ENCODE data around the gene OSTM1.

OSTM1 gene

DNA sequence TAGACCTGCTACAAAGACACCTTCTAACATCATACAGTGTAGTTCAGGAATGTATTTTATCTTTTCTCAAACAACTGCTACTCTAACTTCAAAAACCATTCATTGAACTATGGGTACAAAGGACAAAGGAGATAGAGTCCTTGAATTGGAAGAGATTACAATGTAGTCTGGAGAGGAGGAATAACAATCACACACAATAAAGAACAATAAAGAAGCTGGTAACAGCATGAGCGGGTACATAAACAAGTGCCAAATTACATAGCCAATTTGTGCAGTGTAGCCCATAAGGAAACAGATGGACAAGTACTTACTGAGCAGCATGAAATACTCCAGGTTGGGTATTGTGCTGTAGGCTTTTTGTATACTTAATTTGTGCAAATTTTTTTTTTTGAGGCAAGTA lies 44.3 kb downstream of the OSTM1 start:
- TF ChIP-seq REST (IDR thresholded peaks at IDR 0.05; ENCODE audit: insufficient replicate concordance, low read depth): no peak
- no peak for TF ChIP-seq SPI1 (IDR thresholded peaks at IDR 0.05; ENCODE audit: borderline replicate concordance, low read depth)
- TF ChIP-seq POLR2AphosphoS5 (IDR thresholded peaks at IDR 0.05; ENCODE audit: low read depth): no peak
- TF ChIP-seq CTCF (IDR thresholded peaks at IDR 0.05; ENCODE audit: insufficient read depth, low read length): no peak
- no peak for TF ChIP-seq GABPA (IDR thresholded peaks at IDR 0.05; ENCODE audit: low read depth)
- no peak for DNase-seq (ENCODE audit: low read depth in 1 of 2, low spot score in 1 of 2)
- Histone ChIP-seq H3K4me3 (replicated peaks; ENCODE audit: insufficient read depth, low read length) (no peak overlapping the region), H3K27ac (replicated peaks) (no peak overlapping the region), H3K27me3 (ENCODE audit: insufficient read depth, poor library complexity, severe bottlenecking) (no peaks in the 10 kb centered on the region)

- no peak overlapping the region for H3K4me3 ChIP-seq (replicated peaks; ENCODE audit: insufficient read depth, low read length)
- no peaks in the 10 kb centered on the region for H3K27me3 ChIP-seq (ENCODE audit: insufficient read depth, poor library complexity, severe bottlenecking)
- DNase-seq (ENCODE audit: low read depth in 1 of 2, low spot score in 1 of 2): no peak
- no peak for TF ChIP-seq SPI1 (IDR thresholded peaks at IDR 0.05; ENCODE audit: borderline replicate concordance, low read depth)
- no peak for TF ChIP-seq POLR2AphosphoS5 (IDR thresholded peaks at IDR 0.05; ENCODE audit: low read depth)
- no peak for TF ChIP-seq GABPA (IDR thresholded peaks at IDR 0.05; ENCODE audit: low read depth)
- no peak for TF ChIP-seq CTCF (IDR thresholded peaks at IDR 0.05; ENCODE audit: insufficient read depth, low read length)
- no peak for TF ChIP-seq REST (IDR thresholded peaks at IDR 0.05; ENCODE audit: insufficient replicate concordance, low read depth)
- no peak overlapping the region for H3K27ac ChIP-seq (replicated peaks)
Observed at GRCh38 chr6:108029226-108029921, 45.2 kb downstream of the OSTM1 start.

GRCh38 chr6:108027594-108027993 lies 46.9 kb downstream of the OSTM1 start:
- Histone ChIP-seq H3K4me3 (replicated peaks; ENCODE audit: insufficient read depth, low read length) (no peak overlapping the region), H3K27me3 (ENCODE audit: insufficient read depth, poor library complexity, severe bottlenecking) (no peaks in the 10 kb centered on the region), H3K27ac (replicated peaks) (no peak overlapping the region)
- TF ChIP-seq REST (IDR thresholded peaks at IDR 0.05; ENCODE audit: insufficient replicate concordance, low read depth): no peak
- no peak for TF ChIP-seq CTCF (IDR thresholded peaks at IDR 0.05; ENCODE audit: insufficient read depth, low read length)
- no peak for TF ChIP-seq POLR2AphosphoS5 (IDR thresholded peaks at IDR 0.05; ENCODE audit: low read depth)
- TF ChIP-seq SPI1 (IDR thresholded peaks at IDR 0.05; ENCODE audit: borderline replicate concordance, low read depth): no peak
- TF ChIP-seq GABPA (IDR thresholded peaks at IDR 0.05; ENCODE audit: low read depth): no peak
- DNase-seq (ENCODE audit: low read depth in 1 of 2, low spot score in 1 of 2): no peak
